Globus pallidus (tissue), 1 donor: Measurements from ENCODE around the gene PTCD3.

Source experiments
- DNase-seq: peaks from one replicate; pipeline ENCODE4 v3.0.0-alpha.2; 2015; ENCODE audit warnings: low spot score

PTCD3 gene

DNA sequence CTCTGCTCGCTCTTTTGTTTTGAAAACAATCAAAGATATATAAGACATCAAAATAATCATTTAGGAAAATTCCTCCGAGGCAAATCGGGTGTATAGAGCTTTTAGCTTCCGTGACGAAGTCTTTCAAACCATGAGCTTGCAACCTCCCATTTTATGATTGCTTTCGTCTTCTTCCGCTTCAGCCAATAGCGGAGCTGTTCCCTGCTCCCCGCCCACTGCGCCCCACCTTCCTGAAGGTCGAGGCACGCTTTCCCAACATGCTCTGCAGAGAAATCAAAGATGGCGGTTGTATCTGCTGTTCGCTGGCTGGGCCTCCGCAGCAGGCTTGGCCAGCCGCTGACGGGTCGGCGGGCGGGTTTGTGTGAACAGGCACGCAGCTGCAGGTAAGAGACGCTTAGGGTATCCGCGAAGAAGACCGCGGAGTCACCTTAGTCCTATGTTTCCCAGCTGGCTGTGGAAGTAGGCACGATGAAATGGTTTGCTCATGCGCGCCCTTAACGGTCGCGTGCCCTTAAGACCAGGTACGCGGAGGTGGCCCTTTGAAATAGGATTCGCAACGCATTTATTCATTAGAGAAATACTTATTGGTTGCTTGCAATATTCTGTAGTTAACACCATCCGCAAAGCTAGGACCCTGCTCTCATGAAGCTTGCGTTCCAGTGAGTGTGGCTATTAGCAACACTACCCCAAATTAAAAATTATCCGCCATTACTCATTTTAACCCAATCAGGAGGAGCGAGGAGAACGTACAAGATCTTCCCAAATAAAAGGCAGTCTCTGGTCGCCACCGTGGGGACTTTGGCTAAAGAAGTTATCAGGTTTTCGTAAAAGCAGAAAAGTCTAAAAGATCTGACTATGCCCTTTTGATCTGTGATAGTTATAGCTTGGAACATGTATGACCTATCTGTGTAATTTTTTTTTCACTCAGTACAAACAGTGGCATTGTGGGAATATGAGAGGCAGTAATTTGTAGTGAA is at the start of gene PTCD3:
Gene PTCD3 (plus strand): TSS at position 267 of the 977 bp plus-strand sequence. CDS start 13 bp downstream, at position 280.
- DNase-seq: peak; percentile 97

DNA sequence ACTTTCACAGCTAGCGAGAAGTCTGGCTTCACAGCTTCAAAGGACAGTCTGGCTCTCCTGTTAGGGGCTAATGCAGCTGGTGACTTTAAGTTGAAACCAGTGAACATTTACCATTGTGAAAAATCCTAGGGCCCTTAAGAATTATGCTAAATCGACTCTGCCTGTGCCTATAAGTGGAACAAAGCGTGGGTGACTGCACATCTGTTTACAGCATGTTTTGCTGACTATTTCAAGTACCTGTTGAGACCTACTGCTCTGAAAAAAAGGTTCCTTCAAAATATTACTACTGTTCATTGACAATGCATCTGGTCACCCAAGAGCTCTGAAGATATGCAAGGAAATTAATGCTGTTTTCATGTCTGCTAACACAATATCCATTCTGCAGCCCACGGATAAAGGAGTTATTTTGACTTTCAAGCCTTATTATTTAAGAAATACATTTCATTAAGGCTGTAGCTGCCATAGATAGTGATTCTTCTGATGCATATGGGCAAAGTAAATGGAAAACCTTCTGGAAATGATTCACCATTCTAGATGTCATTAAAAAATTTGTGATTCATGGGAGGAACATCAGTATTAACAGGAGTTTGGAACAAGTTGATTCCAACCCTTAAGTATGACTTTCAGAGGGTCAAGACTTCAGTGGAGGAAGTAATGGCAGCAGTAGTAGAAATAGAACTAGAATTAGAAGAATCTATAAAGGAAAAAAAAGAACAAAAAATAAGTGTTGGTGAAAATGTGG is 49.3 kb upstream of the PTCD3 start:
- no peak for DNase-seq

DNA sequence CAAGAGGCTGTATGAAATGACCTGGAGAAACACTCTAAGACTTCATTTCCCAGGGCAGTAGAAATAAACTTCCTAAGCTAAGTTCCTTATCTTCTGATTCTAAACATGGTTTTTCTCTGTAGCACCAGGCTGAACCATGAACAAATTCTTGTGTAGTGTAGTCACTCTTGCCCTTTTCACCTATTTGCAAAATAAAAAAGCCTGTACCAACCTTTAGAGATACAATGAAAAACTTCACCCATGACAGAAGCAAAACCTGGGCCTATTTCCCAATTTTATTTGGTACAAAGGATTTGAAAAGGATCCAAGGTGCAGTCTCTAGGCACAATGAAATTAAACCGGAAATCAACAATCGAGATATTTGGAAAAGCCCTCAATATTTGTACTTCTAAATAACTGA is 44.0 kb upstream of the PTCD3 start:
- DNase-seq: no peak

DNA sequence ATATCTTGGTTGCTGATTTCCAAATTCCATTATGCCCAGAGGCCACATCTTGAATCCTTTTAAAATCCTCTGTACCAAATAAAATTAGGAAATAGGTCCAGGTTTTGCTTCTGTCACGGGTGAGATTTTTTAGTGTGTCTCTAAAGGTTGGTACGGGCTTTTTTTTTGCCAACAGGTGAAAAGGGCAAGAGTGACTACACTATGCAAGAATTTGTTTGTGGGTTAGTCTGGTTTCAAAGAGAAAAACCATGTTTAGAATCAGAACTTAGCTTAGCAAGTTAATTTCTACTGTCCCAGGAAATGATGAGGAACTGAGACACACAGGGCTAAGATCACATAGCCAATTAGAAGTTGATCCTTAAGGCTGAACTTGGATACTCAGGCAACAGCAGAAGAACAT is 42.0 kb upstream of the PTCD3 start:
- no peak for DNase-seq

DNA sequence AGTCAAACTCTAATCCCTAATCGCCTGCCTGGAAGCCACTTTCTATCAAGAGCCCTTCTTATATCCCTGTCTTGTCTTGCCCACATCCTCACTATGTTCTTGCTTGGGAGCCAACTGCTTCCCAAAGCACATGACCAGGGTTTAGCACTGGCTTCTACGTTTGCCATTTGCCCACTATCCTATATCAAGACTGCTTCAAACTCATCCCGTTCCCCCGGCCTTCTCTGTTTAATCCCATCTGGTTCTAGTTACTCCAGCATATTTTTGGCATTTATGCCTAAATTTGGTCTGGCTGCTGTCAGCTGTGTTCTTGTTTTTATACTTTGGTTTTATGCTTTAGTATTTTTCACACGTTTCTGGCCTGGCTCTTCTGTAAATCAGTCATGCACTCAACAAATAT is 40.5 kb upstream of the PTCD3 start:
- DNase-seq: no peak

DNA sequence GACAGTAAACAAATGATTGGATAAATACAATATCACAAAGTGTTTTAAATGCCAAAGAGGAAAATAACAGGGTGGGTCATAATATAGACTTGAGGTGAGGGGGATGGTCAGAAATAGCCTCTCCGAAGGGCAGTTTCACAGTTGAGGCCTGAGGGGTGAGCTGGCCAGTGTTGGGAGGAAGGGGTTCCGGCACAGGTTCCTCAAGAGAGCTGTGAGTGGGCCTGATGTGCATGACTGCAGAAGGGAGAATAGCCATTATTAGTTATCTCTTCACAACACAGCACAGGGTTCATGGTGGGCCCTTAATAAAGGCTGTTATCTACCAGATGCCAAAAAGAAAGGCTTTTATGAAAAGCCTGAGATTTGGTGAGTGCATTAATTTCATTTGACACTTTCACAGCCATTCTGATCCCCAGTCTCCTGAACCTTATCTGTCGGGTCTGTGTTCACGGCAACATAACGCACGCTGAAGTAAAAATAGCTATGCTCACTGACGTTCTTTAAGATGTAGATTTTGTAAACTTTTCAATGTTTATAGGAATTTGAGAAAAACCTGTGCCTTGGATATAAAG is 39.9 kb upstream of the PTCD3 start:
- DNase-seq: no peak

DNA sequence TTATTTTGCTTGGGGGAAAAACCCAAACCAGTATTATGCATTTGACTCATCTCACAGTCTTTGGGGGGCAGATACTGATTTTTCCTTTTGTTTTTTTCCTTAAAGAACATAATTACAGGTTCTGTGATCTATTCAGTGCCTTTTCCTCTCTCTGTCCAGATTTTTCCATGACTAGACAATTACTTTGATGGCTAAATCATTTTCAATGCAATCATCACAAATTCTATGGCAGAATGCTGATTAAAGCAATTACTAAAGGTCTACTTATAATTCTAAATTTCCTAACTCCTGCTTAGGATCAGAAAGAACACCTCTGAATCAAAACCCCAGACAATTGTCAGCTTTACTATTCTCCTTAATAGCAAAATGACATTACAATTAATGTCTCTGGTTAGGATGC is 39.1 kb upstream of the PTCD3 start:
- no peak for DNase-seq

DNA sequence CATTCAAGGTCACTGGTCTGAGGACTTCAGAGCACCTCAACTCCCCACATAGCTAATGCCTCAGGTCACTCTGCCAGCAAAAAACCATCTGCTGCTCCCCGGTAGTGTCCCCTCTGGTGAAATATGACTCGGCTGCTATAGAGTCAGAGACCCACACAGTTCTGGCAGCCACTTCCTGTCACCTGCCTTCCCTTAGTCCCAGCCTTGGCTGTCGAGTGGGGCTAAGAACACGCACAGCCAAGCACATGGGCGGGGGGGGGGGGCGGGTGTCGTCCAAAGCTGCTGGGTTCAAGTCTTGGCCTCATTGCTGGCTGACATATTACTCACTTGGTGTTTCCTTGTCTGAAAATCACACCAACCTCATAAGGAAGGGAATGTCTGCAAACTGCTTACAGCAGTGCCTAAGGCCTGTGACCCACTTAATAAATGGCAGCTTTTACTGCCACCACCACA is 37.9 kb upstream of the PTCD3 start:
- no peak for DNase-seq

DNA sequence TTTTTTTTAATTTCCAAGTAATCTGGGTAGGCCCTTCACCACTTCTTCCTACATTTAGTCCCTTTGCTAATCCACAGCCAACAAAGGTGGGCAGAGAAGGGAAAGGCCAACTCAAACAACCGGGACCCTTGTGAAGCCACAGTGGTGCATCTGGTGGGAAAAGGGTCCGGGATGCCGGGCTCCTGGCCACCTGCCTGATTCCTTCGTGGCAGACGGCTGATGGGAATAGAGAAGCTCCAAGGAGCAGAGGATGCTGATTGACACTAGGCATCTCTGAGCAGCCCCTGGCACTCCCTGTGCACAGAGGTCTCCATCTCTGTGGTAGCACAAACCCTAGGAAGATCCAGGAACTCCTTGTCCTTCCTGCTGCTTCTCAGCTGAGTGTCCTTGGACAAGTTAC is 37.4 kb upstream of the PTCD3 start:
- no peak for DNase-seq

DNA sequence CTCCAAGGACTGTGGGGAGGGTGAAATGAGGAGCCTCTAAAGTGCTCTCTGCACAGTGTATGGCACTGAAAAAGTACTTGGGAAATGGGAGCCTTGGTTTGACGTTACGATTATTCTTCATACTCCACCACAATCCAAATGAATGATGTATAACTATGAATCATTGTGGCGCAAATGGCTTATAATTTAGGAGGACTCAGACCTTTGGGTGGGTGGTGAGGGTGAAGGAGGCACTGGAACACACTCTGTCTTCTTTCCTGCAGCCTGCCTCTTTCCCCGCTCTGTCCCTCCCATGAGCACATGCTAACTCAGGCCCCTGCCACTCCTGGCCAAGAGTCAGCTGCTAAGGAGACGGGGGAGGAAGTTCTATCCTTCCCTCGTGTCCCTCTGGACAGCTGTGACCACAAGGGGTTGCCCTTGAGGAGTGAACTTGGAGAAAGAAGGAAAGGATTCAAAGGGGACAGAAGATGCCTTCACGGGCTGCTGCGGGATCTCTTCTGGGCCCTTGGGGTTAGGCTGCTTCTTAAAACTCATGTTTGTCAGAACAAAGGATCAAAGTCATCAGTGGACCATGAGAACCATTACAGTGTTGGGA is 36.8 kb upstream of the PTCD3 start:
- no peak for DNase-seq

DNA sequence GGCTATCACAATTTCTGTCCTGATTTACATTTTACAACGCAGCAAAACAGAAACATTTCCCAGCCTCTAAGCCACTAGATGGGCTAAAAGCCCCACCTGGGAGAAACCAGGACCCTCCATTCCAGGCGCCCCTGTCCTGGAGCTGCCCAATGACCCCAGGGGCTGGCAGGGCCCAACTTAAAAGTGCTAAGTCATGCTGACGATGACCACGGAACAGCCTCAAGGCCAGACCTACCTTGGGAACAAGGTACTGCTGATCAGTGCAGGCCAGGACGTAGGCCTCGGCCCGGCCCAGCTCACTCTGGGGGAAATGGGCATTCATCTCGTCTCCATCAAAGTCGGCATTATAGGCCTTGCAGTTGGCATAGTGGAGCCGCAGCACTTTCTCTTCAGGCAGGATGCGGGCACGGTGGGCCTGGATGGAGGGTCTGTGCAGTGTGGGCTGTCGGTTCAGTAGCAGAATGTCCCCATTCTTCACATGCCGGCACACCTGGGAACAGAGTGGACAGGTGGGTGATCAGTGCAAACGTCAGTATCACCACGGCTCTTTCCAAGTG is 36.2 kb upstream of the PTCD3 start:
- DNase-seq: no peak

DNA sequence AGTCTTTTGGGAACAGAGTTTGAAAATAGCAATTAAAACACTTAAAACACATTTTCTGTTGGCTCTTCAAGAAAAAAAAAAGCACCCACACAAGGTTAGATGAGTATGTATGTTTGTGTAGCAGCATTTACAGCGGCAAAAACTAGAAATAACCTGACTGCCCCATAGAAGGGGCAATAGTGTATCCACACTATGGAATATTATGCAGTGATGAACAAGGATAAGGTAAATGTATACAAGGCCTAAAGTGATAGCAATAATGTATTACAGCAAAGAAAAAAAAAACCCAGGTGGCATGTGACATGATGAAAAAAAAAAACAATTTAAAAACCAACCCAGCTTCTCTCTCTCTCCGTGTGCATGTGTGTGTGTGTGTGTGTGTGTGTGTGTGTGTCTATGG is 35.2 kb upstream of the PTCD3 start:
- no peak for DNase-seq

DNA sequence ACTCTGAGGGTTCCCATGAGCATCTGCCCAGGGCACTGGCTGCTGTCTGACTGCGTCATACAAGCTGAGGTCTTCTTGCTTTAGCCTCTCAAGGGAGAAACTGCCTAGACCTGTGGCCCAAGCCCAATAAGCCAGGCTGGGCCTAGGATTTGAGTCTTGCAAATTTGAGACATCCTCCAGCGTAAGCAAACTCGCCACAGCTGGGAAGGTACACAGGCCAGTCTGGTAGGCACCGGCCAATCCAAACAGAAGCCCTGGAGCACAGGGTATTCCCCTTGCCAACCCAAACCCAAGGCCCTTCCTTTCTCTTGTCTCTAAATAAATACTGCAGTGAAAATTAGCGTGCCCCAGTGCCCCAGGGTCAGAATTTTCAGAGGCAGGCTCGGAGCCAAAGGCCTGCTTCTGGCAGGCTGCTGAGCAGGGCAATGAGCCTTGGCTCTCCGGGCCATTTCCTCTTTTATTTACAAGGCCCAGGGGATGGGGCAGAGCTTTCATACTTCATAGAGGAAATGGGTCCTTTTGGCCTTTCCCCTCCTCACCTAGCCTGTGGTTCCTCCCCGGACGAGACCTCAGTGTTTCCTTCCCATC is 33.7 kb upstream of the PTCD3 start:
- peak; percentile 75 for DNase-seq

DNA sequence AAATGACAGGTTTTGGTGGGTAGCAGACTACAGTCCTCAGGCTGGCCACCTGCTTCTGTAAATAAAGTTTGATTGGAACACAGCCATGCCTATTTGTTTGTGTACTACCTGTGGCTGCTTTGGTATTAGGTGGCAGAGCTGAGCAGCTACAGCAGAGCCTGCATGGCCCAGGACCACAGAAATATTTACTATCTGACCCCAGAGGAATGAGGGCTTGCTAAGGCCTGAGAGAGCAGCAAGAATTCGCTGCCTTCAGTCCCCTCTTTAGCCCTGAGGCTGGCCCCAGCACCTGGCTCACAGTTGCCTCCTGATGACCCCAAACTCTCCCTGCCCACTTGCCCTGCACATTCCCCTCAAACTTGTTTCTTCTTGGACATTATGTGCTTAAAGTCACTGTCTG is 32.8 kb upstream of the PTCD3 start:
- no peak for DNase-seq

DNA sequence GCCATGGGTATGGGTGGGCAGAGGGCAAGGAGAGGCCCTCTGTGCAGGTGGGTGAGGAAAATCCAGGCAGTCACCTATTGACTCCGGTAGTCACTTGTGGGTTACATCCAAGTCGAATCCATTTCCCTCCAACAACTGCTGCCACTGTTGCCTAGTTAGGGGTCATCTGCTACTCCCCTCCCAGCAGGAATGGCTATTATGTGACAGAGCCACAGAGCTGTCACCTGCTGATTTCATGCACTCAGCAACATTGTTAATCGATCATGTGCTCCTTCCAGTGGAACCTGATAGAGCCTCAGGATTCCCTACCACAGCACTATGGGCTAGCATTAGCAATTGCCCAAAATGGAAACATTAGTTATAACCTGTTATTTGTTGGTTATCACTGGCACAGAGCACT is 31.8 kb upstream of the PTCD3 start:
- DNase-seq: no peak

DNA sequence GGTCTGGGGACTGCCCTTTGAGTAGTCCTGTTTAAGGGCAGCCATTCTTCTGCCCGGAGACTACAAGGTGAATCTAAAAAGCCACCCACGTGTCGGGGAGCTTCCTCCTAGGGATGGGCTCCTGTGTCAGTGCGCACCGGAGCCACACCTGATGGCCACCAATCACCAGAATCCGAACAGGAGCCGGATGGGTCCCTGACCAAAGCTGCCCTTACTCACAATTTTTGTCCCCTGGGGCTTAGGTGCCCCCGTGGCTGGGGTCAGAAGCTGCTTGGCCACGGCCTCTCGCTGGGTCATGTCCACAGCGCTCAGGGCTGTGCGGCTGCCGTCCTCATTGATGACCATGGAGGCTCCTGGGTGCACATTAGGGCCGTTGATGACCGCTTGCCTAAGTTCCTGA is 31.2 kb upstream of the PTCD3 start:
- DNase-seq: no peak

DNA sequence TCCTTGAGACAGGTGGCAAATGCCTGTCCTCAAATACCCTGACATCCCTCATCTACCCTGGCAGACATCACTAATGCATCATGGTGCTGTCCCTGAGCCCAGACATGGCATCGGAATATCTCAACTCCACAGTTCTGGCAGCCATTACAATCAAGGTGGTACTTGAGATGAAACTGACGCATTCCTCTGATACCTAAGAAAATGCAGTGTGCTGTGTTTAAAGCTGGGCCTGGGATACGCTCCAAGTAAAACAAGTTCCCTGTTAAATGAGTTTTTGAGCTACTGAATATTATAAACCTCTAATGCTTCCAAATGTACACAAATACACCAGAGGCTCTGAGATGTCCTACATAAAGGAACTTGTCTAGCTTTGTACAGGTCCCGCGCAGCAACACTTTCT is 30.1 kb upstream of the PTCD3 start:
- DNase-seq: no peak

DNA sequence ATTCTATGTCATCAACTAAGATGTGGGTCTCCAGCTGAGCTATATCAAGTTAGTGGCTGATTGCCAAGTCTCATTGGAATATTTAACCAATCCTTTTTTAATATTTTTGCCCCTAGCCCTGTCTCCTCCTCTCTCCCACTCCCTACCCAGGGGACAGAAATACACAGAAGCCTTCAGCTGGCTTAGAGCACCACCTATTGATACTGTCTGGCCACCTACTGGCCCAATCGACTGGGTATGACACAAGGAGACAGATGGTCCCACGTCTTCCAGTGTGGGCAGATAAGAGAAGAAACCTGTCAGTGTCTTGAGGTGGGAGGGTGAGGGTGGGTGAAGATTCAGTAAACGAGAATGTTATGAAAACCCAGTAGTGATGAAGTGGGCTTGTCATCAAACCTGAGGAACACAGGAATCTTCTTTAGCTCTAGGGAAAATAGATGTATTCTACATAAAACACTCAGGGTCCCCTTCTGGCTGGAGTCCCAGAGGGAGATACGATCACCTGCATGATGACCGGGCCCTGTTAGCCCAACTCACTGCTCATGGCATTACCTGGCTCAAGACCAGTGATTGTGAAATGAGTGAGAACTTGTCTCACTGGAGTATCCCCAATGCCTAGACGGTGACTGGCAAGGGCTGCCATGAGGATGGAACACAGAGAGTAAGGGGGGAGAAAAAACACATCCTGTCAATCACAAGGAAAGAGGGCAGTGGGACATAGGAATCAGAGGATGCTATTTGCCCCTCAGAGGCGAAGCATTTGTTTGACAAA is 27.1 kb upstream of the PTCD3 start:
- peak; percentile 86 for DNase-seq

DNA sequence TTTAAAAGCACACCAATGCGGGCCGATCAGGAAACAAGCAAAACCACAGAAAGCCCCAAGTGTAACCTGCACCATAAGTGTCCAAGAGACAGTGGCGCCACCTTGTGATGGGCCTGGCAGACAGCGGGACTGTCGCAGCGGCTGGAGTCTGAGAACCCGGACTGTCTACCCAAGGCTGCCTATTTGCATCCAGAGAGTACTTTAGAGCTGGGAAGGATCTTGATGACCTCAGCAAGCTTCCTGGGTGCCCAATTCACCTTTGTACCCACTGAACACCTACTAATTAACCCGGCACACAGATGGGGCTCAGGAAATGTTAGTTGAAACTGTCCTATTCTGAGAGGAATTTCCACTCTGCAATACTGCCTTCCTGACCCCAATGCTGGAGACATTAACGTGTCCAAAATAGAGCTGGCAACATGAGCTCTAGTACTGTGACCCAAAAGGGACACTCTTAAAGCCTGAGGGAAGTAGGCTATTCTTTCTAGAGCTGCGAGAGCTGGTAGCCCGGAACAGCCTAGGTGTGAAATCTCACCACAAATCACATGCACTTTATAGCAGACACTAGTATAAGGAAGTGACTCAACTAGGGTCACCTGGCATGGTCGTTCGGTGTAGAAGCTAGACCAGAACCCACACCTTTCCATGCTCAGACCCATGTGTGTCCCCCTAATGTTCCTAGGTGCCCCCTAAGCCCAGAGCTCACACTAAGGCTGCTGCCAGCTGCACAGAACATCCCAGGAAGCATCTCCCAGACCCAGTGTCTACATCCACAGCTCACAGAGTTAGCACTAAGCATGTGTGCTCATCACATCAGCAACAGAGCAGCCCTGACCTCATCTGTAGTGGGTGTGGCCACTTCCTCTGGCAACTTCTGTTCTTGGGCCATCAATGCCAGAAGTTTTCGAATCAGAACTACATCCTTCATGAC is 25.8 kb upstream of the PTCD3 start:
- DNase-seq: peak; percentile 73

DNA sequence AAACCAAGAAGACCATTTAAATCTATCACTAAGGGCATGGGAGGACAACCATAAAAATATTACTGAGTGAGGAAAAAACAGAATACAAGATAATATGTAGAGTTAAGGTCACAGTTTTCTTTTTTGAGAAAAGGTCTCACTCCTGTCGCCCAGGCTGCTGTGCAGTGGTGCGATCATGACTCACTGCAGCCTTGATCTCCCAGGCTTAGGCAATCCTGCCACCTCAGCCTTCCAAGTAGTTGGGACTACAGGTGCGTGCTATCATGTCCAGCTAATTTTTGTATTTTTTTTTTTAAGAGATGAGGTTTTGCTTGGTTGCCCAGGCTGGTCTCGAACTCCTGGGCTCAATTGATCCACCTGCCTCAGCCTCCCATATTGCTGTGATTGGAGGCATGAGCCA is 24.3 kb upstream of the PTCD3 start:
- DNase-seq: no peak
